SK-MEL-5 (cell line): ENCODE data around the gene TNFAIP8. TPM values are rescaled to one million over a fixed set of nuclear protein-coding genes. Genes with fewer than 3 reads are reported as not detected.
A peak's percentile ranks its signal among the peaks of the same experiment; 100 is the strongest.

Experiments used
- DNase-seq: peaks from one replicate; pipeline ENCODE4 v3.0.0-alpha.2; 2016; ENCODE audit warnings: low read depth, low spot score
- in situ Hi-C: cut with HindIII; loops from 2 replicates; pipeline ENCODE4 v1.10.0; 2016; ENCODE audit warnings: low sequenced_read_pairs, high pct_unique_total_duplicates, low pct_unique_long_range_greater_than_20kb
- total RNA-seq: library from RNA; depleted of rRNA; stranded (reverse); fragments of >200 nt; shearing (Covaris generic); gene quantifications from 2 replicates; pipeline ENCODE4 v1.2.3, GENCODE V29; 2014

TNFAIP8 gene
- total RNA-seq, 1 experiment from 2014 or later = 5.6 TPM

GRCh38 chr5:119341452-119342349, 14.1 kb upstream of the TNFAIP8 start:
- in situ Hi-C loops = no loop called here

GRCh38 chr5:119342406-119342805, 13.4 kb upstream of the TNFAIP8 start:
- DNase-seq = no peak
- in situ Hi-C loops = no loop called here

More at GRCh38 chr5:119341452-119342349, 14.1 kb upstream of the TNFAIP8 start:
- DNase-seq = no peak

GRCh38 chr5:119343052-119343451, 12.8 kb upstream of the TNFAIP8 start:
- no peak for DNase-seq
- in situ Hi-C loops = no loop called here

- no peak for DNase-seq
- in situ Hi-C loops = no loop called here
These were observed 12.1 kb upstream of the TNFAIP8 start for GRCh38 chr5:119343766-119344165.

- DNase-seq = no peak
- in situ Hi-C loops = no loop called here
These were observed 11.6 kb upstream of the TNFAIP8 start for GRCh38 chr5:119344231-119344630.

GRCh38 chr5:119345861-119346260, 10.0 kb upstream of the TNFAIP8 start:
- DNase-seq = no peak
- in situ Hi-C loops = no loop called here

- in situ Hi-C loops = no loop called here
- DNase-seq = no peak
These were observed 9.4 kb upstream of the TNFAIP8 start for GRCh38 chr5:119346394-119346793.

- in situ Hi-C loops = no loop called here
- DNase-seq = no peak
These were observed 8.2 kb upstream of the TNFAIP8 start for GRCh38 chr5:119347574-119347973.

- DNase-seq = no peak
- in situ Hi-C loops = no loop called here
These were observed 7.8 kb upstream of the TNFAIP8 start for GRCh38 chr5:119347991-119348390.

- DNase-seq = no peak
- in situ Hi-C loops = no loop called here
These were observed 2.6 kb upstream of the TNFAIP8 start for GRCh38 chr5:119353213-119353612.

- in situ Hi-C loops = no loop called here
- DNase-seq = no peak
These were observed 2.0 kb upstream of the TNFAIP8 start for GRCh38 chr5:119353686-119354366.

- in situ Hi-C loops = no loop called here
- no peak for DNase-seq
These were observed 1.1 kb upstream of the TNFAIP8 start for GRCh38 chr5:119354537-119355243.

GRCh38 chr5:119355244-119355638, 578 bp upstream of the TNFAIP8 start:
- DNase-seq = no peak
- in situ Hi-C loops = no loop called here

GRCh38 chr5:119356612-119357188, 881 bp downstream of the TNFAIP8 start:
- DNase-seq = peak; percentile 58
- in situ Hi-C loops = no loop called here

GRCh38 chr5:119357270-119357669, 1.5 kb downstream of the TNFAIP8 start:
- in situ Hi-C loops = no loop called here
- DNase-seq = no peak

- DNase-seq = no peak
- in situ Hi-C loops = no loop called here
These were observed 2.1 kb downstream of the TNFAIP8 start for GRCh38 chr5:119357808-119358529.

GRCh38 chr5:119358530-119358900, 2.7 kb downstream of the TNFAIP8 start:
- no peak for DNase-seq
- in situ Hi-C loops = no loop called here
